HG02763 (cell line): Measurements from ENCODE around the gene AP1S2.
A peak's percentile ranks its signal among the peaks of the same experiment; 100 is the strongest.
"Not testable (repeated sequence)": the region's sequence is repeated elsewhere in the genome, so short reads cannot be mapped to it uniquely, and the experiment has no call there.

ENCODE experiments used
- ATAC-seq: cut with Tn5 transposase; IDR thresholded peaks from one replicate; pipeline ENCODE4 v1.9.1; 2021; ENCODE audit warnings: mild to moderate bottlenecking, moderate library complexity; ENCODE audit not compliant: unreplicated experiment

The AP1S2 gene

DNA sequence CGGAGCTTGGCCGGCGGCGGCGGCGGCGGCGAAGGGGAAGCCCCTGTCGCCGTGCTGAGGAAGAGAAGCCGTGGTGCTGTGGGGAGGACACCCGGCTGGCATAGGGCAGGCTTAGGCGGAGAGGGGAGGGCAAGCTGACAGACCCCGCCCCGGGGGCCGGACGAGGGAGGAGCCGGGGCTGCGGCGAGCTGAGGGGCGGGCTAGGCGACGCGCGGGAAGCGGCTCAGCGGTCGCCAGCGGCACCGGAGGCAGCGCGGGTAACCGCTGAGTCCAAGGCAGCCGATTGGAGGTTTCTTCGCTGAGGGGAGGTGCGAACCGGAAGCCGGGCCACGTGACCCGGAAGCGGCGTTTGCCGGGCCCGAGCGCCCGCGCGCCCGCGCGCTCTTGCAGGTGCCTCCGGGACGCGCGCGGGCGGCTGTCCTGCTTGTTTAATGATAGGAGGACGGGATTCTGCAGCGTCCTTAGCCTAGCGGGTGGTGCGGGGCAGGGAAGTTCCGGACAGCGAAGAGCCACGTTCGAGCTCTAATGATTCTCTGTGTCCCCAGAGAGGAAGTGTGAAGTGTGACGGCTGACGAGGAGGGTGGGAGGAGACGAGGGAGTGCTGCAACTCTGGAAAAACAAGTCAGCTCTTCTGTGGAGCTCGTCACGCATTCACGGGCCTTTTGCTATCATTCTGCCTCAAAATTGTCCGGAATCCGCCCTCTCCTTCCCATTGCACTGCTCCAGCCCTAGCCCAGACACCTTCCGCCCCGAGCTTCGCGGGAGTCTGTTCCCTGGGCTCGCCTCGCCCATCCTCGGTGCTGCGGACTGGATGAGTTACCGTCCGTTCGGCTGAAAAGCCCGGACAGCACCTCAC lies at the start of gene AP1S2:
TSS of gene AP1S2 (minus strand) at position 102 of the 856 bp plus-strand sequence. CDS start 2,289 bp downstream, outside the sequence.
- ATAC-seq: peak; percentile 92

- peak; percentile 89 for ATAC-seq
Measured at GRCh38 chrX:15903186-15903681, 48.6 kb upstream of the AP1S2 start.

GRCh38 chrX:15895334-15895733 lies 40.7 kb upstream of the AP1S2 start:
- ATAC-seq: no peak

- ATAC-seq: no peak
Measured at GRCh38 chrX:15894724-15895123, 40.1 kb upstream of the AP1S2 start.

- no peak for ATAC-seq
Measured at GRCh38 chrX:15890463-15890862, 35.9 kb upstream of the AP1S2 start.

GRCh38 chrX:15888062-15888461 lies 33.4 kb upstream of the AP1S2 start:
- ATAC-seq: no peak

GRCh38 chrX:15883540-15883863 lies 28.9 kb upstream of the AP1S2 start:
- ATAC-seq: no peak

DNA sequence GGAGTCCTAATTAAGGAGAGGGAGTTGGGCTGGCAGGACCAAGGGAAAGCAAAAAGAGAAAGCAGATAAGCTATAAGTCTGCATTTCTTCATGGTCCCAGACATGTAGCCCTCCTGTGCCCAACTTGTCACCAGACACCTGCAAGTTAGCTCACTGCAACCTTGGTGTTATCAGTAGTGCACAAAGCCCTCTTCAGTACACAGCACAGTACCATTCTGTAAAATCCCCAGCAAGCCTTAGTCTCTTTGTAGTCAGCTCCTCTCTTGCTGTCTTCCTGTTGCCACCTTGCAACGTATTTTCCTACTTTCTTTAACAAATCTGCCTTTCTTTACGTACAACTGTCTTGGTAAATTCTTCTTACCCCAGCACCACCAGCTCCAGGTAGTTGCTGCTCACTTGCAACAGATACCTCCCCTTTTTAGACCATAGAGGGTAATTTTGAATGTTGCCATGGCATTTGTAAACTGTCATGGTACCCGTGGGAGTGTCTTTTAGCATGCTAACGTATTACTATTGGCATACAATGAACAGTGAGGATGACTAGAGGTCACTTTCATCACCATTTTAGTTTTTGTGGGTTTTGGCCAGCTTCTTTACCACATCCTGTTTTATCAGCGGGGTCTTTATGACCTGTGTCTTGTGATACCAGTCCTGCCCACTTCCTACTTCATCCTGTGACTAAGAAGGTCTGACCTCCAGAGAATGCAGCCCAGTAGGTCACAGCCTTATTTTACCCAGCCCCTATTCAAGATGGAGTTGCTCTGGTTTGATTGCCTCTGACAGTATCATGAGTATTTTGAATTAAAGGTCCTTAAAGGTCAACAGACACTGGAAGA lies 28.3 kb upstream of the AP1S2 start:
- ATAC-seq: peak; percentile 68

DNA sequence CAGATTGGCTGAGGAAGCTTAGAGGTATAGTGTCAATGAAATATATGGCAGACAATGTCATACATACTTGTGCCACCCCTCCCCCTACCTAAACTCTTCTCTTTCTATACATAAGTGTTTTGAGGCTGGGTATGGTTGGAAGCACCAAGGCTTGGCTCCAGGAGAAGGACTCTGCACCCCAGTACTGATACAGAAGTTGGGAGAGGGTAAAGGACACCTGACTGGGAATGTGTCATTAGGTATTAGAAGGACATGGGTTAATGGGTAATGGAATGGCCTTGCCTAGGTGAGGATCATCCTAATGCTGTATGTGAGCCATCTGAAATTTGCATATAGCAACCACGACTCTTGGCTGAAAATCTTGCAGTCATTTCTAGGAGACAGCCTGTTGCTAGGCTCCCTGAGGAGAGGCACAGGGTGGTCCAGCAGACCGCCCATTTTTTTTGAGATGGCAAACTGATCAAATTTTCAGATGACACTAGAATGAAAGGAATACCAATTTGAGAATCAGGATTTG lies 26.8 kb upstream of the AP1S2 start:
- no peak for ATAC-seq

DNA sequence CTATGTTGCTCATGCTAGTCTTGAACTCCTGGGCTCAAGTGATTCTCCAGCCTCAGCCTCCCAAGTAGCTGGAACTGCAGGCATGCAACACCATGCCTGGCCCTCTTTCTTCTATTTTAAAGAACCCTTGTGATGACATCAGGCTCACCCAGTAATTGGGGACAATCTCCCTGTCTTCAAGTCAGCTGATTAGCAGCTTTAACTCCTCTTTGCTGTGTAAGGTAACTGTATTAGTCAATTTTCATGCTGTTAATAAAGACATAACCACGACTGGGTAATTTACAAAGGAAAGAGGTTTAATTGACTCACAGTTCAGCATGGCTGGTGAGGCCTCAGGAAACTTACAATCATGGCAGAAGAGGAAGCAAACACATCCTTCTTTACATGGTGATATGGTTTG lies 23.3 kb upstream of the AP1S2 start:
- not testable (repeated sequence) for ATAC-seq

- ATAC-seq: no peak
Measured at GRCh38 chrX:15877380-15877779, 22.8 kb upstream of the AP1S2 start.

DNA sequence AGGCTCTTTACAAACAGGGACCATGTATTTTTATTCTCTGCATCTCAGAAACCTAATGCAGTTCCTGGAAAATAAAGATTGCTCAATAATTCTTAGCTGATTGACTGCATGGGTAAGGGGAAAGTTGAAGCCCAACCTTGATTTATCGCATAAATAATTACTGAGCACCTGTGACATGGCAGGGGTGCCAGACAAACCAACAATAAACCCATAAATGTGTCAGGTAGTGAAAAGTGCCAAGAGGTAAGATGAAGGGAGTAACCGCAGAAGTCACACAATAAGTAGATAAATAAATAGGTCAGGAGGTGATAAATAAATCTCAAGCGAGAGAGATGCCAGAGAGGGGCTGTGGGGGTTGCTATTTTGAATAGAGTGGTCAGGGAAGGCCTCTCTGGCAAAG lies 20.1 kb upstream of the AP1S2 start:
- ATAC-seq: no peak

- no peak for ATAC-seq
Measured at GRCh38 chrX:15873566-15873965, 19.0 kb upstream of the AP1S2 start.

GRCh38 chrX:15870310-15870709 lies 15.7 kb upstream of the AP1S2 start:
- ATAC-seq: no peak

GRCh38 chrX:15869695-15870094 lies 15.1 kb upstream of the AP1S2 start:
- ATAC-seq: no peak

DNA sequence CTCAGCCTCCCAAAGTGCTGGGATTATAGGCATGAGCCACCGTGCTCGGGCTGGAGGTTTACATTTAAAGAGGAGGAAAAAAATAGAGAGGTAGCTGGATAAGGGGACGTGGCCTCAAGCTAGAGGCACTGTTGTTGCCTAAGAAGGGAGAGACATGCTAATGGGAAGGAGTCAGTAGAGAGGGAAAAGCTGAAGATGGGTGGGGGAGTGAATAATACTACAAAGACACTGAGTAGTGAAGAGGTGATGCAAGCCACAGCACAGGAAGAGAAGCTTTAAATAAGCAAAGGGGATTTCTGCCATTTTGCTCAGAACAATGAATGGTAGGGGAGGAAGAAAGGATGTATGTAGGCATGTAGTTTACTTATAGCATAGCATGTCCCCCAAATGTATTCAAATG lies 11.5 kb upstream of the AP1S2 start:
- ATAC-seq: no peak

- ATAC-seq: no peak
Measured at GRCh38 chrX:15864629-15865028, 10.0 kb upstream of the AP1S2 start.

DNA sequence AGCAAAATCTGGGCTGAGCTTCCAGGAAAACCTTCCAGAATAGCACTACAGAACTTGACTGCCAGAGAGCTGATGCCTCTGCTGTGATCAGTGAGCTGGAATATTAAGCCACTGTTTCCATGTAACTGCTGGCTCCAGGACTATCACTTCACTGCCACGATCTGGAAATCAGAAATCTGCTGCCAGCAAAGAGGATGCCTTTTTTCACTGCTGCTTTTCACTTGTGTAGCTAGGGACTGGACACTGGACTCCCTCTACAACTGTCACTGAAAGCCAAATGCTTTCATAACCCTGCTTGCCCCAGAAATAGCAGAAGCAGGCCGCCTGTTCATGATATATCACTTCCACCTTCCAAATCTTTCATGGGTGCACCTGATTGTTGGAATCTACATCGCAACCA lies 9.4 kb upstream of the AP1S2 start:
- ATAC-seq: no peak

DNA sequence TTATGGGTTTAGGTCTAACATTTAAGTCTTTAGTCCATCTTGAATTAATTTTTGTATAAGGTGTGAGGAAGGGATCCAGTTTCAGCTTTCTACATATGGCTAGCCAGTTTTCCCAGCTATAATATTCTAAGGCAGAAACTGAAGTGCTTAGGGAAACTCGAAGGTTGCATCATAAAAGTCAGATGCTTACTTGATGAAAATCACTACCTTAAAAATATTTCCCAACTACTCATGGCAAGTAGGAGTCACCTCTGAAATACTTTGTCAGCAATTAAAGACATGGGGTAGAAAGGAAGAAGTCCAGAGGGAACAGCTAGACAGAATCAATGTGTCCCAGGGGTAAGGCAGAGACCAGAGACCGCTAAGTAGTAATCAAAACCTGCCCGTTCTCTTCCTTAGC lies 6.3 kb upstream of the AP1S2 start:
- no peak for ATAC-seq

- ATAC-seq: no peak
Measured at GRCh38 chrX:15858051-15858450, 3.4 kb upstream of the AP1S2 start.

- ATAC-seq: no peak
Measured at GRCh38 chrX:15856636-15857035, 2.0 kb upstream of the AP1S2 start.

GRCh38 chrX:15856222-15856587 lies 1.6 kb upstream of the AP1S2 start:
- ATAC-seq: no peak
